ENCODE results near the gene TMEM266.

TMEM266 gene

GRCh38 chr15:76135516-76135915 is 75.7 kb downstream of the TMEM266 start:
- FAIRE-seq, result no peak

GRCh38 chr15:76138436-76138835 is 78.7 kb downstream of the TMEM266 start:
- no peak for FAIRE-seq

DNA sequence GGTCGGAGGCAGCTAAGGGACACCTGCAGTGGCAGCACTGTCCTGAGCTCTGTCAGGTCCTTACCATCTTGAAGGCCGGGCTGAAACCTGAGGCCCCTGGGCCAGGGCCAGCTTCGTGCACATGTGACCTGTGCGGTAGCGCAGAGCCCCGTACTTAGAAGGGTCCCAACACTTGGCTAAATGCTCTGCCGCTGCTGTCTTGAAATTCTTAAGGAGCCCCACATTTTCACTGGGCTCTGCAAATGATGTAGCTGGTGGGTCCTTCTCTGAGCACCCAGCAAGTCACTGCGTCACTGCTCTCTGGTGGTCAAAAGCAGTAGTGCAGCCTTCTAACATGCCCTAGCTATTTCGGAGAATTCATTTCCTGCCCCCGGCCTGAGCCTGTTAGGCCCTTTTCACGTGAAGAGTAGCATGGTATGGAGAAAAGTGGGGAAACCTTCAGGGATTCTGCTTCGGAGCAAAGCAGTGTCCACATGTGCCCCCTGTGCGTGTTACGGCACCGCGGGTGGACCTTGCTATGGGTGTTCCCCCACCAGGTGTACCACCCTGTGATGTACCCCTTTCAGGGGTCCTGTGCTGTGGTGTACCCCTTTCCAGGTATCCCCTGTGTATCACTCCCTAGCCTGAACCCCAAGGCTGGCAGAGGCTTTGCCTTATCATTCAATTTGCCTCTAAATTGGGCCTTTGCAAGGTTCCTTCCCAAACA is 79.7 kb downstream of the TMEM266 start:
- peak; percentile 70 for FAIRE-seq

GRCh38 chr15:76140074-76140464 is 80.3 kb downstream of the TMEM266 start:
- no peak for FAIRE-seq

GRCh38 chr15:76146812-76147211 is 87.0 kb downstream of the TMEM266 start:
- no peak for FAIRE-seq

DNA sequence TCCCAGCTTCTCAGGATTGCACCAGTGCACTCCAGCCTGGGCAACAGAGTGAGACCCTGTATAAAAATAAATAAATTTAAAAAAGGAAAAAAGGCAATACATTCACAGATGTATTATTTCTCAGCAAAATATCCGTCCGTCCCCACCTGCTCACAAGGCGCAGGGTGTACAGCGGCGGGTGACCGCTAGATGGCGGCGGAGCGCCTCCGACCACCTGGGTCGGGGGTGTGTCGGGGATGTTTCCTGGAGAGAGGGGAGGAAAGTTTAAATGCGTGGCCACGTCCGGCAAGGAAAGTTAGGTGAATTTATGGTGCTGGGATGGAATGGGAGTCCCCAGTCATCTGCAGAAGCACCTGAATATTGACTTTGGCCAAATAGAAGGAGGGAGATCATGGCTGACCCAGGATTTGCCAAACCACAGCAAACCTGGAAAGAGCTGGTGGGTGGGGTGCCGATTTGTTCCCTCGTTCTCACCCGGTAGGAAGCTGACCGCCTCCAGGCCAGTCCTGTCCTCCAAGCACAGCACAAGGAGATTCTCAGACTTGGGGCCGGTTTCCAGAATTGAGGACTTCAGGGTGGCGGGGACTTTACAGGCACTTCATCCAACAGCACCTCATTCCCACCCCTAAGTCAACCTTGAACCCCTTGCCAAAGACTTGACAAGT is 88.3 kb downstream of the TMEM266 start:
- FAIRE-seq, result no peak

- FAIRE-seq, result no peak
Observed at GRCh38 chr15:76149291-76149915, 89.6 kb downstream of the TMEM266 start.

DNA sequence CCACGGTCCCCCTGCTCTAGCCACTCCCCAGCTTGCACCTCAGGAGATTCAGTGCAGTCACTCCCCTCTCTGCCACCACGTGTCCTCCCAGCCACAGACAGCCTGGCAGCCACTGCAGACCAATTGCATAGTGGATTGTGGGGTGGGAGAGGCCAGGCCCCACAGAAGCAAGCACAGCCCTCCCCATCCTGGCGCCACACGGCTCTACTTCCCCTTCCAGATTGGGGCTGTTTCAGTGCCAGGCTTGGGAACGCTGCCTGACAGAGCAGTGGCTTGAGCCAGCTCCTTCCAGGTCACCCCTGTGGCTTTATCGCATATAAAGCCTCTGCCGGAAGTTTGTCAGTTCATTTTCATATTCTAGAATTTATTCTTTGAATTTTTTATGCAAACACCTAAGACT is 90.7 kb downstream of the TMEM266 start:
- no peak for FAIRE-seq

DNA sequence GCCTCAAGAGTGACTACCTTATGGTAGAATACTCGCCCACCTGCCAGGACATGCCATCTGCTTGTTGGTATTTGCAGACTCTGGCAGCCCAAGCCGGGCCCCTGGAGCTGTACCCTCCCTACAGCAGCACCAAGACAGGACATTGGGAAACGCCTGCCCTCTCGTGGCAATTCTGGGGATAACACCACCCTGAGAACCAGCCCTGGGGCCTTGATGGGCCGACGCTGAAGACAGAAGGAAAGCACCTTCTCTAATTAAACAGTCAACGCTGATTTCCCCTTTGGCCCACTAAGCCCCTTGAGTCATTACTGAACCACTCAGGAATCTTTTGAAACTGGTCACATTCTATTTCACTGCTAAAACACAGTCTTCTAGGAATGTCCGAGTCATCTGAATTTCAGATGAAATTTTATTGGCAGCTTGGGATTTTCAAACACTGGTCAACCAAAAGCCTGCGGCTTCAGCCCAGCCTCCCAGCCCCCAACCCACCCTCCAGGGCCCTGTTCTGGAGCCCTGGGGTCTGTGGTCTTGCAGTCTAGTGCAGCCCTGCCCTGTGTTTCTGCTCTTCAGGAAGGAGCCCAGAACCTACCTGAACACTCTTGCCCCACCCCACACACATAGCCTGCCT is 91.3 kb downstream of the TMEM266 start:
- FAIRE-seq, result peak; percentile 79

GRCh38 chr15:76151599-76151974 is 91.8 kb downstream of the TMEM266 start:
- no peak for FAIRE-seq

GRCh38 chr15:76152197-76152596 is 92.4 kb downstream of the TMEM266 start:
- FAIRE-seq, result no peak

- no peak for FAIRE-seq
Observed at GRCh38 chr15:76153241-76154197, 93.7 kb downstream of the TMEM266 start.

DNA sequence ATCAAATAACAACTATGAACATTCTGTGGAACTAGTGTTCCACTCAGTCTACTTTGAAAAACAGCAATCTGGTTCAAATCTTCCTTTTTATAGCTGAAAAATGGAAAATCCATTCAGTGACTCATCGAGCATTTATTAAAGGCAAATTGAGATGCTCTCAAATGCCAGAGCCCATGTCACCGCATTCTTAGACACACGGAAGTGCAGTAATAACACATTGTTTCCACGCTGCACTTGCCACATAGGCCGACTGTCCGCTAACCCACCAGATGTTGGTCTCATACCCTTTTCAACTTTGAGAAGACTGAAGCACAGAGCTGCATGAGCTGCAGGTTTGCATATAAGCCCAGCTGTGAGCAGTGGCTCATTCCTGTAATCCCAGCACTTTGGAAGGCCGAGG is 95.9 kb downstream of the TMEM266 start:
- no peak for FAIRE-seq

- FAIRE-seq, result no peak
Observed at GRCh38 chr15:76158226-76158625, 98.4 kb downstream of the TMEM266 start.

GRCh38 chr15:76158815-76159214 is 99.0 kb downstream of the TMEM266 start:
- no peak for FAIRE-seq

DNA sequence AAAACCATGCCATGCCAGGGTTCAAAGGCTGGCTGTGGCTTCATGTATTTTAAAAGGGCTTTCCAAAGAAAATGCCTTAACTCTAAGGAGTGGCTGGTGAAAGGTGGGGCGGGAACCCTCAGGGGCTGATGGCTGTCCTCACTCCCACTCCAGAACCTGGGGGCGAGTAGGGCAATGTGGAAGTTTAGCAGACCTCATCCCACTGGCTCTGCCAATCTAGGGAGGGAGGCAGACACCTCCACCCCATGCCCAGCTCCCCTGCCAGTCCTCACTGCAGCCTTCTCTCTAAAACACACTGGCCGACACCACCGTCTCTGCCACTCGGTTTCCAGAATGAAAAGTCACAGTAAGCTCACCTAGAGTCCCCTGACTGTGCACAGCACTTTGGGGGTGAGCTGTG is 99.5 kb downstream of the TMEM266 start:
- no peak for FAIRE-seq

- no peak for FAIRE-seq
Observed at GRCh38 chr15:76160426-76161152, 100.8 kb downstream of the TMEM266 start.

DNA sequence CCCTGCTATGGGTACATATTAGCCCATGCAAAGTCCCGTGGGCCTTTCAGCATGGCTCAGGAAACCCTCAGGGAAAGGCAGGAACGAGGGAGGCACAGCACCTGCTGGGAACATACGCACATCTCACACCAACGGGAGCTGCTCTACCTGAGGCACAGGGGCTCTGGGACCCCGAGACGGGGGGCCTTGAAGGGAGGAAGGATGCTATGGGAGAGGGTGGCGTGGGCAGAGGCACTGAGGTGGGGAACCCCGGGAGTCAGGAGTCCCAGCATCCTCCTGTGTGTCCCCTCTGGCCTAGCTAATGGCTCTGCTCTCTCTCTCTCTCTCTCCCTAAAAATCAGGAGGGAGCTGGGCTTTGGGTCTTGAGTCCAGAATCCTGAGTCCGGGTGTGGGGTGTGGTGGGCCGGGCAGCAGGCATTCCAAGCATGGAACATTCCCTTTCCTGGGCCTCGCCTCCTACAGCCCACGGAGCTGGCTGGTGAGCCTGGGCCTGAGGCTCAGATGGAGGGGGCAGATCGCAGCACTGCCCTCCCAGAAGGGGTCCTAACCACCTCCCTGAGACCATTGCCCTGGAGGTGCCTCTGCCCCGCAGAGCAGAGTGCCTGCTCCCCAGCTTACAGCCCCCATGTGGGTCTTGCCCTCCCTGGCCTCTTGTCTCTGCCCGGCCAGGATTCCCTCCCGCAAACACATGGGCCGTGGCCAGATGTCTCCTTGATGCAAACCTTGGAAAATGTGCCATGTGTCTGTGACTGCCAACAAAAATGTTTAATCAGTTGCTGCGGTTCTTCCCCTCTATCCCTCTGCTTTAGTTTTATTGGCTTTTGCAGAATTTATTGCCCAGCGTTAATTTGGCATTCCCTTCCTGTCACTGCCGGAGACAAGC is 101.6 kb downstream of the TMEM266 start:
- no peak for FAIRE-seq

GRCh38 chr15:76162036-76162398 is 102.2 kb downstream of the TMEM266 start:
- FAIRE-seq, result no peak

DNA sequence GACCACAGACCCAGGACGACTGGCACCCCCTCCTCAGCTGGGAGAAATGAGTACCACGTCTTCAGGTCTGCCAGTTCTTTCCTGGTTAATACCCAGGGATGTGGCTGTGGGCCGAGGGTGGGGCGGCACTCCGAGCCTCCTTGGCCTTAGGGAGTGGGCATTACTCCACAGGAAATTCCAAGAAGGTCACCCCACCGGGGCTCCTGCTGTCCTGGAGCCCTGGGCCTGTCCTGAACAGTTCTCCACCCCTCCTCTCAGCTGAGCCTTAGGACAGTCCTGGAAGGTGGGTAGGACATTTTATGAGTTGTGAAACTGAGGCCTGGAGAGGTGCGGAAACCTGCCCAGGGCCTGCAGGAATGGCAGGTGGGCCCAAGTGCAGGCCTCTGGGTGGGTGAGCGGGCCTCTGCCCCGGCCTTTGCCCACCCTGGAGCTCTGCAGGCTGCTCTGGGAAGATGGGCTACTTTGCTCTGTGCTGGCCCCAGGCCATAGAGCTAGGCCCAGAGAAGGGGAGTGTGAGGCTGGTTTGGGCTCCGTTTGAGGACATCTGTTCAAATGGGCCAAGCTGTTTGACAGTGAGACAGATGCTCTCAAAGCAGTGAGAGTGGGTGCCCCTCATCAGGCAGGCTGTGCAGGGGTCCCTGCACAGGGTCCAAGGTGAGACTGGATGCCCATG is 103.1 kb downstream of the TMEM266 start:
- no peak for FAIRE-seq
